Measurements from ENCODE around the gene MRPL57.
A peak's percentile ranks its signal among the peaks of the same experiment; 100 is the strongest.
"Not testable (repeated sequence)": the region's sequence is repeated elsewhere in the genome, so short reads cannot be mapped to it uniquely, and the experiment has no call there.

The MRPL57 gene

GRCh38 chr13:21197606-21198225, 21.3 kb downstream of the MRPL57 start:
- DNase-seq: not testable (repeated sequence)

DNA sequence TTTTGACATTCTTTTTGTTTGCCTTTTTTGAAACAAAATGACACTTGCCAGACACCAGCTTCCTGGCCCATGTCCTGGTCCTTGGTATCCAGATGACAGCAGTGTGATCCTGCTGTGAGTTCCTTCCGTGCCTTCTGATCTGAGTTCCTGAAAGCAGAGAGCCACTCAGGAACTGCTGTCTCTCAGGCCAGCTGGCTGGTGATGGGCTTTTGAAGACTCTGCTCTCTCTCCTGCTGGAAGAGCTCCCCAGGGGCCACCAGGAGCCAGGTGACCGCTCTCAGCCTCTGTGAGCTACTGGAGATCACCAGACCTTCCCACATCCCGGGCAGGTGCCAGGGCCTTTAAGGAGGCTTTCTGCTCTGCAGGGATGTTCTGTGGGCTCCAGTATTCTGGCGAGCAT, 21.9 kb downstream of the MRPL57 start:
- DNase-seq: peak; percentile 4

DNA sequence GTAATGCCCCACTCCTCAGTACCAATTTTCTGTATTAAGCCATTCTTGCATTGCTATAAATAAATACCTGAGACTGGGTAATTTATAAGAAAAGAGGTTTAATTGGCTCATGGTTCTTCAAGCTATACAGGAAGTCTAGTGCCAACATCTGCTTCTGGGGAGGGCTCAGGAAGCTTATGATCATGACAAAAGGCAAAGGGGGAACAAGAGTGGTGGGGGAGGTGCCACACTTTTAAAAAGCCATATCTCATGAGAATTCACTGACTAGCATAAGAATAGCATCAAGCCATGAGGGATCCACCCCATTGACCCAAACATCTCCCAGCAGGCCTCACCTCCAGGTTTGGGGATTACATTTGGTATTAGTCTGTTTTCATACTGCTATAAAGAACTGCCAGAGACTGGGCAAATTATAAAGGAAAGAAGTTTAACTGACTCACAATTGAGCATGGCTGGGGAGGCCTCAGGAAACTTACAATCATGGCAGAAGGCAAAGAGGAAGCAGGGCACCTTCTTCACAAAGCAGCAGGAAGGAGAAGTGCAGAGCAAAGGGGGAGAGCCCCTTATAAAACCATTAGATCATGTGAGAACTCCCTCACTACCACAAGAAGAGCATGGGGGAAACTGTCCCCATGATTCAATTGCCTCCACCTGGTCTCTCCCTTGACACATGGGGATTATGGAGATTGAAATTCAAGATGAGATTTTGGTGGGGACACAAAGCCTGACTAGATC, 25.2 kb downstream of the MRPL57 start:
- DNase-seq: not testable (repeated sequence)

- DNase-seq: no peak
These were observed 26.5 kb downstream of the MRPL57 start for GRCh38 chr13:21202767-21203531.

- no peak for DNase-seq
These were observed 32.2 kb downstream of the MRPL57 start for GRCh38 chr13:21208652-21209154.

DNA sequence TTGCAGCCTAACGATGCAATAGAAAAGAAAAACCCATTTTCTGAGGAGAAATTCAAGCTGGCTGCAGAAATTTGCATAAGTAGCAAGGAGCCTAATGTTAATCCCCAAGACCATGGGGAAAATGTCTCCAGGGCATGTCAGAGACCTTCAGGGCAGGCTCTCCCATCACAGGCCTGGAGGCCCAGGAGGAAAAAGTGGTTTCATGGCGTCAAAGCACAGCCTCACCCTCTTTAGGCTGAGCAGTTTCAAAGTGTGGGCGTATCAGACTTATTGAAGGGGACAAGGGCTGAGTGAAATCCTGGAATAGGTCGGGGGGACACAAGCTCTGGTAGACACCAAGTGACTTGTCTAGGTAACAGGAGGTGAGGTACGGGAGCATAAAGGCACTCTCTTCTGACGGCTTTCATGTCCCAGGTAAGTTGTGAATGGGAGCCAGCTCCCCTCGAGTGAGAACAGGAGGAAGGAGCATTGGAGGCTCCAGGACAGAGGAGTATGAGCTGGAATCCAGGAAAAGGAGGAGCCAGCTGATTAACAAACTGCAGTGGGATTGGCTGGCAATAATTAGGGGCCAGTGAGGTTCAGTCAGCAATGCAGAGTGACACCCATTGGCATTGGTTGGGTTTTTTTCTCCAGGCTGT, 35.8 kb downstream of the MRPL57 start:
- no peak for DNase-seq

- DNase-seq: not testable (repeated sequence)
These were observed 39.0 kb downstream of the MRPL57 start for GRCh38 chr13:21215419-21215818.

- DNase-seq: peak; percentile 39
These were observed 39.9 kb downstream of the MRPL57 start for GRCh38 chr13:21216332-21216731.

- no peak for DNase-seq
These were observed 42.0 kb downstream of the MRPL57 start for GRCh38 chr13:21218351-21219035.

GRCh38 chr13:21219036-21219381, 42.6 kb downstream of the MRPL57 start:
- DNase-seq: no peak

GRCh38 chr13:21219716-21220115, 43.3 kb downstream of the MRPL57 start:
- DNase-seq: not testable (repeated sequence)

DNA sequence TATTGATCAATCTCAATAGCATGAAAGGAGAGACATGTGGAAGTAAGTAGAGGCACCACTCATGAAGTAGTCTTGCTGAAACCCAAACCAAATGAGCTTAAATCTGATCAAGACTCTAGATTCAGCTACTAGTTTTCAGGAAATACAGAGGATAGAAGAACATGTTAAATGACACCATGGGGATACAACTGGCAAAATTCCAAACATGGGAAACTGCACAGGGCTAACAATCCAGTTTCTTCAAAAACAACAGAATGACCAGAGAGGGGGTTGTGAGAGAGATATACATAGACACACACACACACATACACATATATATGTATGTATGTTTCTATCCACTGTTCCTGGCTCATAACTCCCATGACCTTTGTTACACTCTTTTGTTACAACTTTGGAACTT, 44.8 kb downstream of the MRPL57 start:
- no peak for DNase-seq

DNA sequence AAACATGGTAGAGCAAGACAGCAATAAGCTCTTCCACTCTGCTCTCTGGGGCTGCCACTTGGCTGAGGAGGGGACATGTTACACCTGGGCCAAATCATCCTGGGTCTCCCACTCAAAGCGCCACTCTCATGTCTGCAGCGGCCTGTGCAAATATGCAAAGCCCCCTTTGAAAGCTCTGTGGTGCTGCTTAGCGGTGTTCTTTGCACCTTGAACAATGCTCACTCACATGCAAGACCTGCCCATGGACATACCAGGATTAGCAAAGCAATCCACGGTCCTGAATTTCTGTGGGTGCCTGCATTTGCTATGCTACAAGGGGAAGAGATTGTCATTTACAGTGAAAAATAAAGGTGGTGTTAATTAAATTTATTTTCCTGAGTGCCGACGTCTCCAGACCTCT, 48.6 kb downstream of the MRPL57 start:
- no peak for DNase-seq

GRCh38 chr13:21225841-21226581, 49.6 kb downstream of the MRPL57 start:
- no peak for DNase-seq

- no peak for DNase-seq
These were observed 51.5 kb downstream of the MRPL57 start for GRCh38 chr13:21227917-21228316.
